K562 (cell line): Measurements from ENCODE around the gene NUDT14. TPM values are rescaled to one million over a fixed set of nuclear protein-coding genes. Genes with fewer than 3 reads are reported as not detected.

ENCODE experiments used
- ATAC-seq: fragments of 200-7000 bp; cut with Tn5 transposase; 3 replicates; pipeline ENCODE4 v1.9.1; 2020; ENCODE audit warnings: moderate library complexity
- BruUV-seq: library from RNA; stranded (reverse); fragments of 400-500 nt; replicated peaks from 2 replicates; lab custom pipeline; 2021; lab: Mats Ljungman, UMichigan
- CTCF ChIA-PET: fragments of 300-600 bp; formaldehyde crosslinking; extraction: SDS; loops from one replicate; lab custom pipeline; 2021; ENCODE audit warnings: low intra/inter-chr PET ratio; lab: Yijun Ruan, JAX
- POLR2A ChIA-PET: fragments of 300-600, 350-650 bp; sonication (Branson Sonifier 250); formaldehyde crosslinking; extraction: SDS; loops from one replicate; lab custom pipeline; 2021; ENCODE audit warnings: antibody characterized with exemption, inconsistent platforms; lab: Yijun Ruan, JAX
- DNase-seq, 4 experiments: peaks; one replicate each; pipeline versions ENCODE4 v3.0.0 to v3.0.0-alpha.2; 2011 to 2018; ENCODE audit warnings: low spot score in 3 of 4, mixed read lengths in 3 of 4; ENCODE audit errors: extremely low read depth in 1 of 4
- FAIRE-seq: peaks from 2 replicates; lab custom pipeline; 2011; peaks lifted over from hg19 to GRCh38; lab: Jason Lieb, UNC
- H2AFZ ChIP-seq: 2 replicates; pipeline ENCODE4 v1.6.0; 2011; ENCODE audit warnings: low read depth, low read length, control low read depth, inconsistent platforms
- H3K27ac ChIP-seq: fragments of 200-600 bp; 3 replicates; pipeline ENCODE4 v1.8.0; 2011; ENCODE audit warnings: low read depth, mild to moderate bottlenecking, control low read depth, inconsistent platforms, low read length, moderate library complexity, mixed read lengths; ENCODE audit errors: extremely low read depth
- H3K27me3 ChIP-seq, 2 experiments: fragments of 300-600 bp in 1 of 2; 2 replicates in 1 of 2; 3 replicates in 1 of 2; pipeline versions ENCODE4 v1.6.0 to v1.8.0; 2011; ENCODE audit warnings: inconsistent platforms in 2 of 2, low read length in 2 of 2, mild to moderate bottlenecking in 1 of 2, mixed read lengths in 1 of 2, moderate library complexity in 1 of 2; ENCODE audit not compliant: control insufficient read depth in 2 of 2, insufficient read depth in 2 of 2
- H3K36me3 ChIP-seq: fragments of 300-600 bp; 3 replicates; pipeline ENCODE4 v1.8.0; 2011; ENCODE audit warnings: mild to moderate bottlenecking, low read length, inconsistent platforms; ENCODE audit not compliant: control insufficient read depth, insufficient read depth
- H3K4me1 ChIP-seq, 2 experiments: fragments of 200-600 bp in 1 of 2; replicated peaks in 1 of 2; 2 replicates in 1 of 2; 3 replicates in 1 of 2; pipeline versions ENCODE4 v1.5.1 to v1.8.0; 2011; ENCODE audit warnings: inconsistent platforms in 2 of 2, low read length in 2 of 2, mild to moderate bottlenecking in 1 of 2, mixed read lengths in 1 of 2, moderate library complexity in 1 of 2; ENCODE audit not compliant: control insufficient read depth in 2 of 2, insufficient read depth in 2 of 2
- H3K4me2 ChIP-seq: 2 replicates; pipeline ENCODE4 v1.6.1; 2011; ENCODE audit warnings: low read length, control low read depth, inconsistent platforms, mixed read lengths; ENCODE audit not compliant: insufficient read depth
- H3K4me3 ChIP-seq: fragments of 200-600 bp; sonication (generic), shearing (Covaris generic); 2 replicates; pipeline ENCODE4 v1.5.1; 2016; ENCODE audit warnings: control low read depth, inconsistent platforms
- H3K79me2 ChIP-seq: fragments of 200-600 bp; 3 replicates; pipeline ENCODE4 v1.8.0; 2011; ENCODE audit warnings: low read length, inconsistent platforms; ENCODE audit not compliant: control insufficient read depth, insufficient read depth
- H3K9ac ChIP-seq, 2 experiments: 2 replicates each; pipeline versions ENCODE4 v1.6.0 to v1.6.1; 2011; ENCODE audit warnings: low read depth in 2 of 2, low read length in 2 of 2, control low read depth in 1 of 2, inconsistent platforms in 1 of 2, mild to moderate bottlenecking in 1 of 2, mixed read lengths in 1 of 2; ENCODE audit not compliant: insufficient read depth in 1 of 2
- H3K9me1 ChIP-seq: one replicate; pipeline ENCODE4 v1.6.0; 2011; ENCODE audit warnings: inconsistent platforms, mild to moderate bottlenecking, low read length, moderate library complexity; ENCODE audit not compliant: control insufficient read depth, insufficient read depth
- H3K9me3 ChIP-seq: replicated peaks from 2 replicates; pipeline ENCODE4 v1.5.1; 2011; ENCODE audit warnings: low read depth, low read length, inconsistent platforms; ENCODE audit not compliant: control insufficient read depth, insufficient read depth
- H4K20me1 ChIP-seq: replicated peaks from 2 replicates; pipeline ENCODE4 v1.6.1; 2011; ENCODE audit warnings: low read length, inconsistent platforms, mixed read lengths; ENCODE audit not compliant: control insufficient read depth, insufficient read depth
- ARID2 ChIP-seq: fragments of 450-650 bp; IDR thresholded peaks from 2 replicates; pipeline ENCODE4 v1.6.1; 2017; ENCODE audit warnings: antibody characterized with exemption, mild to moderate bottlenecking
- CCAR2 ChIP-seq: fragments of 200-400 bp; formaldehyde crosslinking; IDR thresholded peaks from 2 replicates; pipeline ENCODE4 v1.6.1; 2017; ENCODE audit warnings: mild to moderate bottlenecking, low read depth, low read length
- CEBPB ChIP-seq: fragments of 450-650 bp; IDR thresholded peaks from 2 replicates; pipeline ENCODE4 v1.6.1; 2016; ENCODE audit warnings: missing genetic modification characterization, missing compliant biosample characterization
- CHD2 ChIP-seq: IDR thresholded peaks from 2 replicates; pipeline ENCODE4 v1.6.1; 2011; ENCODE audit warnings: low read depth, low read length
- COPS2 ChIP-seq: fragments of 450-650 bp; conservative IDR thresholded peaks from 2 replicates; pipeline ENCODE4 v1.6.1; 2016; ENCODE audit warnings: mild to moderate bottlenecking, moderate library complexity
- EWSR1 ChIP-seq: fragments of 450-650 bp; IDR thresholded peaks from 2 replicates; pipeline ENCODE4 v1.6.1; 2018; ENCODE audit warnings: borderline replicate concordance, mild to moderate bottlenecking, low read depth, moderate library complexity; ENCODE audit not compliant: partially characterized antibody
- HDAC8 ChIP-seq: fragments of 450-650 bp; IDR thresholded peaks from 2 replicates; pipeline ENCODE4 v1.6.1; 2016; ENCODE audit warnings: mild to moderate bottlenecking, missing genetic modification characterization, moderate library complexity, missing compliant biosample characterization
- MAX ChIP-seq: sonication (generic); formaldehyde crosslinking; IDR thresholded peaks from 2 replicates; pipeline ENCODE4 v1.9.0; 2022; ENCODE audit warnings: mild to moderate bottlenecking, missing genetic modification reagents
- MBD2 ChIP-seq: sonication (generic); IDR thresholded peaks from 2 replicates; pipeline ENCODE4 v1.6.1; 2016; ENCODE audit warnings: low read depth, borderline replicate concordance
- MED1 ChIP-seq: sonication (generic); formaldehyde crosslinking; IDR thresholded peaks from 2 replicates; pipeline ENCODE4 v1.8.1; 2023; ENCODE audit warnings: missing genetic modification reagents, borderline replicate concordance
- MYNN ChIP-seq, 2 experiments: sonication (generic); formaldehyde crosslinking in 1 of 2; IDR thresholded peaks; 2 replicates each; pipeline versions ENCODE4 v1.5.0 to v1.6.1; 2016 to 2020; ENCODE audit warnings: antibody characterized with exemption in 1 of 2, missing genetic modification reagents in 1 of 2
- NFATC3 ChIP-seq: fragments of 450-650 bp; IDR thresholded peaks from 2 replicates; pipeline ENCODE4 v1.6.1; 2017; ENCODE audit warnings: mild to moderate bottlenecking
- RAD21 ChIP-seq, 2 experiments: fragments of 250-450 bp in 1 of 2; fragments of 450-650 bp in 1 of 2; sonication (Bioruptor Pico) in 1 of 2; formaldehyde crosslinking in 1 of 2; IDR thresholded peaks in 1 of 2; conservative IDR thresholded peaks in 1 of 2; 2 replicates each; pipeline versions ENCODE4 v1.4.0 to v1.8.0; 2020 to 2022; ENCODE audit warnings: mild to moderate bottlenecking in 2 of 2, moderate library complexity in 1 of 2
- RBM34 ChIP-seq: fragments of 200-400 bp; formaldehyde crosslinking; IDR thresholded peaks from 2 replicates; pipeline ENCODE4 v1.6.1; 2018; ENCODE audit warnings: low read length, borderline replicate concordance; ENCODE audit not compliant: insufficient read depth
- SRF ChIP-seq, 2 experiments: fragments of 250-450, 450-650 bp in 1 of 2; sonication (Bioruptor Pico) in 1 of 2; sonication (generic) in 1 of 2; formaldehyde crosslinking; IDR thresholded peaks; 2 replicates each; pipeline versions ENCODE4 v1.5.0 to v1.5.1; 2020 to 2022; ENCODE audit warnings: mild to moderate bottlenecking in 1 of 2, missing genetic modification reagents in 1 of 2
- TAL1 ChIP-seq: fragments of 450-650 bp; IDR thresholded peaks from 2 replicates; pipeline ENCODE4 v1.6.1; 2016; ENCODE audit warnings: mild to moderate bottlenecking
- TRIM25 ChIP-seq: fragments of 450-650 bp; IDR thresholded peaks from 2 replicates; pipeline ENCODE4 v1.7.0; 2016; ENCODE audit warnings: borderline replicate concordance
- ZFX ChIP-seq: sonication (generic); formaldehyde crosslinking; IDR thresholded peaks from 2 replicates; pipeline ENCODE4 v1.8.0; 2022; ENCODE audit warnings: mild to moderate bottlenecking, missing genetic modification reagents, moderate library complexity
- WGBS: fragments of 100-300 bp; shearing (Covaris generic); methylation state at CpG from one replicate; pipeline ENCODE4 v1.1.6; 2016; ENCODE audit warnings: low coverage, mixed read lengths; ENCODE audit not compliant: insufficient coverage; ENCODE audit errors: missing lambda C conversion rate; 5-methylcytosine and 5-hydroxymethylcytosine counted together
- in situ Hi-C: fragments of 300-500 bp; cut with MboI; formaldehyde crosslinking; loops from 4 replicates; pipeline ENCODE4 v1.15.0; 2018; ENCODE audit warnings: inconsistent platforms, mixed read lengths
- intact Hi-C: fragments of 100-400 bp; cut with micrococcal nuclease; formaldehyde crosslinking; loops from 2 replicates; pipeline ENCODE4 v1.14.2; 2022
- polyA plus RNA-seq, 8 experiments: library from polyadenylated mRNA; depleted of rRNA in 4 of 8; stranded (reverse) in 5 of 8; unstranded in 3 of 8; fragments of >200 nt; fragmentation: Nextera tagmentation in 2 of 8; fragmentation: Illumina TruSeq in 1 of 8; extraction: Ambion mirVana in 2 of 8; extraction: Trizol in 1 of 8; gene quantifications; 2 replicates each; pipeline versions ENCODE4 v1.2.1 to v1.2.3, GENCODE V29; 2011 to 2014; ENCODE audit warnings: inconsistent platforms in 1 of 8, missing spikeins in 1 of 8
- total RNA-seq, 7 experiments: library from RNA; depleted of rRNA in 6 of 7; stranded (reverse); fragments of >200 nt in 6 of 7; fragmentation: Illumina TruSeq in 2 of 7; extraction: Trizol in 2 of 7; gene quantifications; 2 replicates each; pipeline versions ENCODE4 v1.2.1 to v1.2.3, GENCODE V29; 2011 to 2021; ENCODE audit warnings: low replicate concordance in 1 of 7
- TF ChIP-seq, protein P1 (sequence below): IDR thresholded peaks from 2 replicates; pipeline ENCODE4 v1.6.1; 2016; ENCODE audit warnings: missing genetic modification characterization, missing compliant biosample characterization

The NUDT14 gene
- total and polyA plus RNA-seq, 9 of the 15 experiments (the other 6 are each of a cell fraction or from before 2014, with no cell fraction given) = 0.14 to 16.3 (median 8.2) TPM

GRCh38 chr14:105177082-105177481, 4.0 kb downstream of the NUDT14 start:
- POLR2A ChIA-PET = no interaction called here
- Histone ChIP-seq H3K9ac (peak overlapping the region in 1 of 2 experiments; percentile 55; a peak in 2 of 4 replicates), H3K27ac (no peak overlapping the region), H3K4me2 (no peak overlapping the region), H3K79me2 (no peaks in the 10 kb centered on the region), H3K9me1 (no peaks in the 10 kb centered on the region), H3K9me3 (no peaks in the 10 kb centered on the region), H3K4me3 (no peak overlapping the region), H2AFZ (no peak overlapping the region), H4K20me1 (no peaks in the 10 kb centered on the region; the same call in 1 of the 2 replicates), H3K36me3 (no peaks in the 10 kb centered on the region), H3K27me3 (no peaks in the 10 kb centered on the region), H3K4me1 (peaks cover 3 to 73% of the 10 kb centered on the region in 2 experiments; a peak in 4 of 5 replicates)
- no peak for DNase-seq
- FAIRE-seq = no peak
- WGBS = 68% methylated on average over 8 of the region's 11 CpGs
- BruUV-seq = no TSS peak
- intact Hi-C loops (no loop called here), in situ Hi-C loops (no loop called here)
- no peak for ATAC-seq
- TF ChIP-seq NFATC3 = no peak
- TF ChIP-seq MYNN (IDR thresholded peaks at IDR 0.05) = no peak
- TF ChIP-seq MYNN (CRISPR knock-in tag; IDR thresholded peaks at IDR 0.05) = no peak
- TF ChIP-seq CEBPB = no peak
- no peak for TF ChIP-seq TRIM25
- no peak for TF ChIP-seq TAL1
- TF ChIP-seq MBD2 = no peak
- no peak for TF ChIP-seq RAD21 (CRISPR knock-in tag; conservative IDR thresholded peaks at IDR 0.05 in 1 of 2, IDR thresholded peaks at IDR 0.05 in 1 of 2)
- no peak for TF ChIP-seq SRF (CRISPR knock-in tag; IDR thresholded peaks at IDR 0.05)
- no peak for TF ChIP-seq ARID2
- no peak for TF ChIP-seq EWSR1
- TF ChIP-seq ZFX = no peak
- no peak for TF ChIP-seq CHD2
- TF ChIP-seq MAX (CRISPR knock-in tag) = no peak
- TF ChIP-seq COPS2 = no peak
- TF ChIP-seq, protein P1, sequence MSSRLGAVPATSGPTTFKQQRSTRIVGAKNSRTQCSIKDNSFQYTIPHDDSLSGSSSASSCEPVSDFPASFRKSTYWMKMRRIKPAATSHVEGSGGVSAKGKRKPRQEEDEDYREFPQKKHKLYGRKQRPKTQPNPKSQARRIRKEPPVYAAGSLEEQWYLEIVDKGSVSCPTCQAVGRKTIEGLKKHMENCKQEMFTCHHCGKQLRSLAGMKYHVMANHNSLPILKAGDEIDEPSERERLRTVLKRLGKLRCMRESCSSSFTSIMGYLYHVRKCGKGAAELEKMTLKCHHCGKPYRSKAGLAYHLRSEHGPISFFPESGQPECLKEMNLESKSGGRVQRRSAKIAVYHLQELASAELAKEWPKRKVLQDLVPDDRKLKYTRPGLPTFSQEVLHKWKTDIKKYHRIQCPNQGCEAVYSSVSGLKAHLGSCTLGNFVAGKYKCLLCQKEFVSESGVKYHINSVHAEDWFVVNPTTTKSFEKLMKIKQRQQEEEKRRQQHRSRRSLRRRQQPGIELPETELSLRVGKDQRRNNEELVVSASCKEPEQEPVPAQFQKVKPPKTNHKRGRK = no peak
- TF ChIP-seq HDAC8 (tag) = no peak
- no peak for TF ChIP-seq RBM34
- TF ChIP-seq CCAR2 = no peak
- no peak for TF ChIP-seq MED1 (CRISPR knock-in tag)
- CTCF ChIA-PET = no interaction called here
